GM10248 (cell line): ENCODE results near the gene EDA2R.

Experiments
- CTCF ChIA-PET: fragments of 300-600 bp; sonication (Branson Sonifier 250); formaldehyde crosslinking; extraction: SDS; loops from one replicate; lab custom pipeline; 2021; ENCODE audit warnings: antibody characterized with exemption; lab: Yijun Ruan, JAX
- POLR2A ChIA-PET: fragments of 350-650 bp; sonication (Branson Sonifier 250); formaldehyde crosslinking; extraction: SDS; loops from one replicate; lab custom pipeline; 2020; ENCODE audit warnings: antibody characterized with exemption; lab: Yijun Ruan, JAX
- DNase-seq: peaks from one replicate; pipeline ENCODE4 v3.0.0; 2012; ENCODE audit errors: extremely low spot score
- TF ChIP-seq, protein P1 (sequence below): IDR thresholded peaks from 2 replicates; pipeline ENCODE4 v1.5.1; 2012; ENCODE audit warnings: mild to moderate bottlenecking, low read depth; ENCODE audit errors: extremely low read depth, missing control alignments, control extremely low read depth

Gene EDA2R

DNA sequence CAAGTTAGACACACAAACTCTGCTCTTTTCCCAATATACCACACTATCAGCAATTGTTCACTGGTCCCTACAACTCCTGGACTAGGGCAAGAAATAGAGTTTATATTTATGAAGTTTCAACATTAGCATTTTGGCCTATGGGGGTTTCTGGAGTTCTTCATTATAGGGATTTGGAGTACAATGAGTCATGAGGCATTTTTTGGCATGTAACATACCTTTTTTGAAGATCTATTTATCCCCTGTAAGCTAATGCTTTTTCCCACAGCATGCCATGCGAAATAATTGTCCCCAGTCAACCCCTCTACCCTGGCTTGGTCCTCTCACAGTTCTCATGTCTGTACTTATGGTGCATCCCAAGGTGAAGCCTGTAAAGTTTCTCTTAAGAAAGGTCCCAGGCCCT, 36.7 kb upstream of the EDA2R start:
- ChIA-PET CTCF (no interaction called here), POLR2A (no interaction called here)
- TF ChIP-seq, protein P1, sequence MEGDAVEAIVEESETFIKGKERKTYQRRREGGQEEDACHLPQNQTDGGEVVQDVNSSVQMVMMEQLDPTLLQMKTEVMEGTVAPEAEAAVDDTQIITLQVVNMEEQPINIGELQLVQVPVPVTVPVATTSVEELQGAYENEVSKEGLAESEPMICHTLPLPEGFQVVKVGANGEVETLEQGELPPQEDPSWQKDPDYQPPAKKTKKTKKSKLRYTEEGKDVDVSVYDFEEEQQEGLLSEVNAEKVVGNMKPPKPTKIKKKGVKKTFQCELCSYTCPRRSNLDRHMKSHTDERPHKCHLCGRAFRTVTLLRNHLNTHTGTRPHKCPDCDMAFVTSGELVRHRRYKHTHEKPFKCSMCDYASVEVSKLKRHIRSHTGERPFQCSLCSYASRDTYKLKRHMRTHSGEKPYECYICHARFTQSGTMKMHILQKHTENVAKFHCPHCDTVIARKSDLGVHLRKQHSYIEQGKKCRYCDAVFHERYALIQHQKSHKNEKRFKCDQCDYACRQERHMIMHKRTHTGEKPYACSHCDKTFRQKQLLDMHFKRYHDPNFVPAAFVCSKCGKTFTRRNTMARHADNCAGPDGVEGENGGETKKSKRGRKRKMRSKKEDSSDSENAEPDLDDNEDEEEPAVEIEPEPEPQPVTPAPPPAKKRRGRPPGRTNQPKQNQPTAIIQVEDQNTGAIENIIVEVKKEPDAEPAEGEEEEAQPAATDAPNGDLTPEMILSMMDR = no peak
- DNase-seq = no peak

- ChIA-PET CTCF (no interaction called here), POLR2A (no interaction called here)
- TF ChIP-seq, protein P1 = no peak
- no peak for DNase-seq
Measured at GRCh38 chrX:66674506-66674905, 35.6 kb upstream of the EDA2R start.

- TF ChIP-seq, protein P1 = no peak
- CTCF ChIA-PET = no interaction called here
- DNase-seq = no peak
- POLR2A ChIA-PET = no interaction called here
Measured at GRCh38 chrX:66672106-66672505, 33.2 kb upstream of the EDA2R start.

DNA sequence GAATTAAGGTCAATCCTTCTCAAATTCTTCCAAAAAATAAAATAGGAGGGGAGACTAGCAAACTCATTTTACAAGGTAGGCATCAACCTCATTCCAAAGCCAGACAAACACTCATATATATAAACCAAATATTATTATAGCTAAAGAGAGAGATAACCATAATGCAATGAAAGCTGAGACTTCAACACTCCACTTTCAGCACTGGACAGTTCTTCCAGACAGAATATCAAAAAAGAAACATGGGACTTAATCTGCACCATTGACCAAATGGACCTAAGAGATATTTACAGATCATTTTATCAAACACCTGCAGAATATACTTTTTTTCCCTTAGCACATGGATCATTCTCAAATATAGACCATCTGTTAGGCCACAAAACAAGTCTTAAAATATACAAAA, 15.5 kb upstream of the EDA2R start:
- TF ChIP-seq, protein P1 = no peak
- POLR2A ChIA-PET = no interaction called here
- no peak for DNase-seq
- CTCF ChIA-PET = no interaction called here

DNA sequence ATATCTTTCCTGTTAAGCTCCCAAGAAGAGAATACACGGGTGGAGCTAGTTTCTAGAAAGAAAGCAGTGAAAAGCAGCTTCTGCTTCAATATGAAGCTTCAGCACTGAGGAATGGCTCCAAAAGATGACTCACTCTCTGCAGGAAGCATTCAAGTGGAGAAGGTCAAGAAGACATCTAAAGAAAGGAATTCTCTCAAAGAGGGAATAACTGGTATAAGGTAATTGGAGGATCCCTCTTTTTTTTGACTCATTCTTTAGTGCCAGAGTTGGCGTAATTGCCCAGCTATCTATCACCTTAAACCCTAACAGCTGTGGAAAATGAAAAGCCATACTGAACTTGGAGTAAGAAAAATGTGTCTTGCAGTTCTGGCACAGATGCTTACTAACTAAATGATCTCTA, 3.5 kb downstream of the EDA2R start:
- ChIA-PET CTCF (interaction anchor here (2.1 kb wide), 1 partner anchor 93 kb away, joined by 5 read pairs; no protein-coding TSS in a partner anchor), POLR2A (no interaction called here)
- no peak for DNase-seq
- TF ChIP-seq, protein P1 = no peak

- POLR2A ChIA-PET = no interaction called here
- no peak for DNase-seq
- TF ChIP-seq, protein P1 = no peak
- CTCF ChIA-PET = interaction anchor here (1.8 to 2.1 kb wide), 2 partner anchors 9 to 95 kb away, joined by 5 read pairs; no protein-coding TSS in a partner anchor
Measured at GRCh38 chrX:66634272-66634671, 4.6 kb downstream of the EDA2R start.

- DNase-seq = no peak
- TF ChIP-seq, protein P1 = no peak
- ChIA-PET POLR2A (no interaction called here), CTCF (interaction anchor here (1.8 to 2.1 kb wide), 2 partner anchors 9 to 95 kb away, joined by 5 read pairs; no protein-coding TSS in a partner anchor)
Measured at GRCh38 chrX:66633541-66633940, 5.3 kb downstream of the EDA2R start.
